HG03460 (cell line): ENCODE data around the gene CDX2.
"Not testable (repeated sequence)": the region's sequence is repeated elsewhere in the genome, so short reads cannot be mapped to it uniquely, and the experiment has no call there.

ENCODE experiments used
- ATAC-seq: cut with Tn5 transposase; IDR thresholded peaks from one replicate; pipeline ENCODE4 v1.9.1; 2021; ENCODE audit not compliant: unreplicated experiment

Gene CDX2

DNA sequence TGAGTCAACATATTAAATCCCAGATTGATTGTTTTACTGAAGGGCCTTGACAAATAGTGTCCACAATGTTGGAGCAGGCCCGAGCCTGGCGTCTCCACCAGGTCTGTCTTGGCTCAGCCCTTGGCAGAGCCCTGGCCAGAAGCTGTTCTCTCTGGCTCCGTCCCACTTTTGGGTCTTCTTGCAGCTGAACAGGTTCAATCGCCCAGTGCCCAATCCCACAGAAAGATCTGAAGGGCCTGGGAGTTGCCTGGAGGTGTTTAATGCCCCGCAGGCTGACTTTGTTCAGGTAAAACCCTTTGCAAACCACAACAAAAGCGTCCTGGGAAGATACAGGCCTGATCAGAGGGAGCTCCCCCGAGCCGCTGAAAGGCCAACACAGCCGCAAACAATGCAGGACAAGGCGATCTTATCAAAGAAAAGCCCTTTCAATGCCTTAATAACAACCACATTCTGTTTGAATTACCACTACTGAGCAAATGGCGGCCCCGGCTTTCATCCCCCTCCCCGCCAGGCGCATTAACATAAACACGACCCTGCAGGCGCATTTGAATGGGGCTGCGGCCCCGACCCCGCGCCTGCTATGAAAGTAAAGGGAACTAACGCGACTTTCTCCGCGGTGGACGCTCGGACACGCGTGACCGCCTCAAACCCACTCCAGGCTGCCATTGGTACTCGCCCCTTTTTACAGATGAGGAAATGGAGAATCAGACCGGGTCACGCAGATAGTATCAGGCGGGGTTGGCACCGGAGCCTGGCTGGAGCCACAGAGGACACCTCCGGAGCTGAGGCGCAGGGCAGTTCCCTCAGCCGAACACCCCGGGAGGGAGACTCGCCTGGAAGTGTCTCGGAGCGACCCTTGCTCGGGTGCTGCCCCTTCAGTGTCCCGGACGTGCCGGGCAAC is 3.1 kb downstream of the CDX2 start:
- no peak for ATAC-seq

DNA sequence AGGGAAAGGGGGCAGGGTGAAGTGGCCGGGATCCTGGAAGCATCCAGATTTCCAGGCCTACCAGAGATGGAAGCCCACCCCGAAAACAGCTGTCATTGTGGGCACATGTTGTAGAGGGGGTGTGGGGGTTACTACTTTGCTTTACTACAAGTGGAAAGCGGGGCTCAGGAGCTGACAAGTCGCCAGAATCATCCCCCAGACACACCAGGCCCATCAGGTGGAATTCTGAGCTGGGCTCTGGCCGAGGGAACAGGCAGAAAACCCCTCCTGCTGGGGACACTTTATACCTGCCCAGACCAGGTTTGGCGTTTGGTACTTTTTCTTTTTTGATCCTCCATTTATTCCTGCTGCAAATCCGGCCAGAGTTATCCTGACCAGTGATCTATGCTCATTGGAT is 3.8 kb downstream of the CDX2 start:
- ATAC-seq = no peak

DNA sequence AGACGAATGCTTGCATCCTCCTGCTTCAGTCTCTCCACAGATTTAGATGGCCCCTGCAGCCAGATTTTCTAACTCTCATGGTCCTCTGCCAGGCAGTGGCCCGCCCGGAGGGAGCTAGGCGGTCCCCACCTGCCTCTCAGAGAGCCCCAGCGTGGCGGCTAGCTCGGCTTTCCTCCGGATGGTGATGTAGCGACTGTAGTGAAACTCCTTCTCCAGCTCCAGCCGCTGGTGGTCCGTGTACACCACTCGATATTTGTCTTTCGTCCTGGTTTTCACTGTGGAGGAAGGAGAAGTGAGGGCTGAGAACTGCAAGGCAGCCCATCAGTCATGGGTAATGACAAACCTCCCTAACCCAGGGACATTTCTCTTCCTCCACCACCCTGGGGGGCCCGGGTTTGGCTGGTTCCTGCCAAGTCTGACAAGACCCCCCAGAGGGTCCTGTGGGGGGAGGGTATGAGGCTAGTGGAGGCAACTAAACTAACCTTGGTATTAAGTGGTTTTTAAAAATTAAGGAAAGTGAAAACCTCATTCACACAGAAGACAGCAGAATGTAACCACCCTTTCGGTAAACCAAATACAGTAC is 4.3 kb downstream of the CDX2 start:
- no peak for ATAC-seq

DNA sequence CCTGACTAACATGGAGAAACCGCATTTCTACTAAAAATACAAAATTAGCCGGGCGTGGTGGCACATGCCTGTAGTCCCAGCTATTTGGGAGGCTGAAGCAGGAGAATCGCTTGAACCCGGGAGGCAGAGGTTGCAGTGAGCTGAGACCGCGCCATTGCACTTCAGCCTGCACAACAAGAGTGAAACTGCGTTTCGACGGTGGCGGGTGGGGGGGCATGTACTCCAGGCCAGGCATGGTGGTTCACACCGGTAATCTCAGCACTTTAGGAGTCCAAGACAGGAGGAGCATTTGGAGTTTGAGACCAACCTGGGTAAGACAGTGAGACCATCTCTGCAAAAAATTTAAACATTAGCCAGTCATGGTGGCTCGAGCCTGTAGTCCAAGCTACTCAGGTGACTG is 4.9 kb downstream of the CDX2 start:
- ATAC-seq = not testable (repeated sequence)

DNA sequence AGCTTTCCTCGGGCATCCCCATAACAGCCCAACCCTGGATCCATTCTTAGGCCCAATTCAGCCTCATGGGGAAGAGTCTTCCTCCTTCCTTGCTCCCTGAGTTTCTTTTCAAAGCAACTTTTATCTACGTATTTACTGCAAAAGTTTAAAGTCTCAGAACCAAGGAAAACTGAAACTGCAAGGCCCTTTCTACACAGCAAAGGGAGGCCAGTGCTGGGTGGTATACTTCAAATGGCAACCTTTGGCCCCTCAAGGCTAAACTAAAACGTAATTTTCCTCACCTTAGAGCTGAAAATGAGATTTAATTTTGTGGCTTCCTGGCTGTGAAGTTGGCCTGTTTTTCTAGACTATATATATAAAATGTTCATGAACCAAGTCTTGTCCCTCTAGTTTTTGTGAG is 5.6 kb downstream of the CDX2 start:
- no peak for ATAC-seq

DNA sequence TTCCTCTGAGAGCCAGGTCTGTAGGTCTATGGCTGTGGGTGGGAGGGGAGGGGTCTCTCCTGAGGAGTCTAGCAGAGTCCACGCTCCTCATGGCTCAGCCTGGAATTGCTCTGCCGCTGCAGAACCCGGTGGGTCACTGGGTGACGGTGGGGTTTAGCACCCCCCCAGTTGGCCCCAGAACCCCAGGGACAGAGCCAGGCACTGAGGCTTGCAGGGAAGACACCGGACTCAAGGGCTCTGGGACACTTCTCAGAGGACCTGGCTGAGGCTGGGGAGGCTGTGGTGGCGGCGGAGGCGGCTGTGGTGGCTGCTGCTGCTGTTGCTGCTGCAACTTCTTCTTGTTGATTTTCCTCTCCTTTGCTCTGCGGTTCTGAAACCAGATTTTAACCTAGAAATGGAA is 6.1 kb downstream of the CDX2 start:
- no peak for ATAC-seq

DNA sequence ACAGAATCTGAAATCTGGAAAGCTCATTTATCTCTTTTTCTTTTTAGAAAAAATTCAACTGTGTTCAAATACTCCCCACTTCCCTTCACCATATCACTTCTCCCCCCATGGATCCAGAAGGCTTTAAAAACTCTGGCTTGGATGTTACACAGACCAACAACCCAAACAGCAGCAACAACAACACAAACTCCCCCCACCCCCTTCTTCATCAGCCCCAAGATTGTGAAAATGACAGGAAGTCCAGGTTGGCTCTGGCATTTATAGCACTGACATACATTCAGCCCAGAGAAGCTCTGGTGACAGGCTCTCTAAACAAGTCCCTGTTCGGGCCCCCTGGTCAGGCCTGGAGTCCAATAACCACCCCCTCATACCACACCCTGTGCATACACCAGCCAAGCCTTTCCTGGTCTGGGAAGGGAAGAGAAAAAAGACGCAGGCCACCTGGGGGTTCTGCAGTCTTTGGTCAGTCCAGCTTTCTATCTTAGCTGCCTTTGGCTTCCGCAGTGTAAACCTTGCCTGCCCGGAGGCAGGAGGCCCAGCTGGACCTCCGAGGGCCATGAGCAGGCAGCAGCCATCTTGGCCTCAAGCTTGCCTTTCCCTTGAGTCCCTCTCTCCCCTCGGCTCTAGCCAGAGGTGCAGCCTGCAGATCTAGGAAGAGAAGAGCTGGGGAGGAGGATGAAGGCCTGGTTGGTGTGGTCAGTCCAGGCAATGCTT is 6.8 kb downstream of the CDX2 start:
- no peak for ATAC-seq

DNA sequence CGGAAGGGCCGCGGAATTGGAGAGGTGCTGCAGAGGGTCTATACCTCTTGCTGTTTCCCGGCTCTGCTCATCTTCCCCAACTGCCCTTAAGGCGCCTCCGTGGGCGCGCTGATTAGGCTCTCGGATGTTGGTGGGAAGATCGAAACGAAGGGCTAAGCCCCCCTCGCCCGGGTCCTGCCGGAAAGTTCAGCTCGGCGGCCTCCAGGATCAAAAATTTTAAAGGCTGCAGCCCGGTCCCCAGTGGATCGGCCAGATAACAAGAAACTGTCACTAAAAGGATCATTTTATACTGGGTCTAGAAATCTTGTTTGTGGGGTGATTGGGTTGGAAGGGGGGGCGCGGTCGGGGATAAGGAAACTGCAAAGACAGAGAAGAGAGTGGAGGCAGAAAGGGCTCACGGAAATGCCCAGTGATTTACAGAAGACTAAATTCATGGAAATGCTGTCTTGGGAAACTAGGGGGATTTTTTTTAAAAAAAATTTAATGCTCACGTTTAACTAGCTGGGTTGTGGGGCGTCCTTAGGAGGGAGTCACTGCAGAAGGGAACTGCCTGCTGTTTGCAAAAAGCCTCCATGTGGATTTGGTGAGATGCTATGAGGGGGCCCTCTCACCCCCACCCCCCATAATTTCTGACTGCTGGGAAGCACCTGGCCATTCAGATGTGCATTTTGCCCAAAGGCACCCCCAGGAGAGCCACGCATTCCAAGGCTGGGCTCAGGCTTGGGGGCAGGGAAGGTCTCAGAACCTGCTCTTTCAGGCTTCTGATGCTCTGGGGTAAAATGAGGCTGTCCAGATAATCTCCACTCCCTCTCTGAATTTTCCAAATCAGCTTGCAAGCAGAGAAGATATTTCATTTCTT is 7.7 kb downstream of the CDX2 start:
- no peak for ATAC-seq

DNA sequence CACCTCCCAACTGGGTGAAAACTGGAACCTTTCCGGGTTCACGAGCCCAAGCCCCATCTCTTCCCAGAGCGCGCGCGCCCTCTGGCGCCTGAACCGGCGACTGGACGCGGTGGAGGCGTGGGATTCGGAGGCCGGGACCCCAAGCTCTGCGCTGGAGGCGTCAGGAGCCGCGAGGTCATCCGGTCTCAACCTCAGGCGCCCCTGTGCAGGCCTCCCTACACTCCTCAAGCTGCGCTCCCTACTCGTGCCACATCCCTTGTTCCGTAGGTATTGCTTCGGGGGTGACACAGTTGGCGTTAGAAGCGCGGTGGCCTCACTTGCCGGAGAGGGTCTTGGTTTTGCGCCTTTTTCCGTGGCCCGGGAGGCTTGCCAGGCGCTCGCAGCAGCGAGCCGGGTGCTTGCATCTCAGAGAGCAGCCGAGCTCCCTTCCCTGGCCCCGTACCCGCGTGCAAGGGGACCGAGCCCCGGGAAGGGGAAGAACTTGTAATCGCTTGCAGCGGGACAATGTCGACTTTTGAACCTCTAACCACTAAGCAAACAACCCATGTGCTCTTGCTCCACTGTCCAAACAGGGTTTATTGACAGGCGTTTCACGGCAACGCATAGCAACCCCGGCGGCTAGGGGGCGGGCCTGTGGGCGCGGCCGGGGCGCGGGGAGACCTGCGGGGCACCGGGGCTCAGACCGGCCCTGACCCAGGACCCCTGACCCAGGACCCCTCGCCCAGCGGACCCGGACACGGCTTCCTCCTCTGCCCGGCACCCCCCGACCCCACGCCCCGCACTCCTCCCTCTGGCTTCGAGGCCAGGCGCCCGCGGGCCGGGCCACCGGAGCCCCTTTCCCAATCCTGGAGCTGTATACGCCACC is 8.5 kb downstream of the CDX2 start:
- no peak for ATAC-seq

DNA sequence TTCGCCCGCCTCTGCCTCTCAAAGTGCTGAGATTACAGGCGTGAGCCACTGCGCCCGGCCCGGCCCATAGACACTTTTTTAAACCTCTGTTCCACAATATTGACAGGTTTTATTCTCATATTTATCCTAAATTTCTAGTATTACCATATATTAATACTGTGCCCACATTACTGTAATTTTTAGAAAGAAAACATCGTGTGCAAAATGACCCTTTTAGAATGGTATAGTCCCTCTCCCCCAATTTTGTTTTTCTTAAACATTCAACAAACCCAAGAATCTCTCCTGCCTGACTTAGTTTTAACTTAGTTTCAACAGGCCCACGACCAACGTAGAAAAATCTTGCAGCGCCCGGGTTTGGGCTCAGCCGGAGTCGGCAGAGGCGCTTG is 9.1 kb downstream of the CDX2 start:
- no peak for ATAC-seq

DNA sequence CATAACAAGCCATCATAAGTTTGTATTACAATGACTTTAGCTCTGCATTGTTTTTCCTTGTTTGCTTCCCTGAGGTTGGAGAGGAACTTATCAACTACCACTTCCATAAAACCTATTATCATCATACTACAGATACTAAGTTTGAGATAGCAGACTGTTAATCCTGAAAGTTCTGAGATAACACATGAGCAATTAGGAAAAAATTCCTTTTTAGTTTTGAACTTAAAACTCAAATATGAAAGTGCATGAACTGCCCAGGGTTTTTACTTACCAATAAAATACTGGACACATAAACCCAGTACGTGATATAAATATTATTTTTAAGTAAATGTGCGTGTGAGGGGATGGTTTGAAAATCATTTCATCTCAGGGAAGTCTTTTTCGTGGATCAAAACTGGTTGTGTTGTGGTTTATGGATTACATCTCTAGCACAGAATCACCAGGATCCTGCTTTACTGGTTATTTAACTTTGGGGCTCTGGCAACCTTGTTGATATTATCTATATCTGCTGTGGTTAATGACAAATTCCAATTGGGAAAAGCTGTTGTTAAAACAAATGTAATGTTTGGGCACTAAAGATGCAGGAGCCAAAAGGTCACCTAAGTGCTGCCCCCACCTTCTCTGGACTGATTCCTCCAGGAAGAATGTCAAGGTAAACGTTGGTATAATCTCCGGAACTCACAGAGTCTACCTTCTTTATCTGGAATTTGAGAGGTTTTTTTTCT is 12.4 kb downstream of the CDX2 start:
- no peak for ATAC-seq

DNA sequence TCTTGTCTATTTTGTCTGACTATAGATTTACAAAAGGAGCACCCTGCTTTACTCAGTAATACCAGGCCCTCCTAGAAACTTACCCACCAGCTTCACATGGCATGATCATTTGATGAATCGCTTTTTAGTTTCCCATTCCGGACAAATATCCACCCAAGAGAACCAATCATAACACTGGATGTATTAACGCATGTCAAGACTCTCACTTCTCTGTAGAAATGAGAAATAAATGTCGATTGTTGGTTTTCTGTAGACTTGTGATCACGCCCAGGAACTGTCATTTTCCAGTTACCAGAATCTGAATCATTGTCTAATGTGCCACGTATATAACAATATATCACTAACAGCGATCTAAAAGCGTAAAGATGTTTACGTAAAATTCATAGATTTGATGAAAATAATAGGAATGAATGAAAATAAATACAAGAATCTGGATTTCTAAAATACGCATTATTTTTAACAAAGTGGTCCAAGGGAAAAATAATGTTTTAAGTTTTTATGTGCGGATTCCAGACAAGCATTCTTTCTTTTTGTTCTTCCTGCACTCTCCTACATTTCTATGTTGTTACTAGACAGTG is 14.0 kb downstream of the CDX2 start:
- ATAC-seq = no peak

DNA sequence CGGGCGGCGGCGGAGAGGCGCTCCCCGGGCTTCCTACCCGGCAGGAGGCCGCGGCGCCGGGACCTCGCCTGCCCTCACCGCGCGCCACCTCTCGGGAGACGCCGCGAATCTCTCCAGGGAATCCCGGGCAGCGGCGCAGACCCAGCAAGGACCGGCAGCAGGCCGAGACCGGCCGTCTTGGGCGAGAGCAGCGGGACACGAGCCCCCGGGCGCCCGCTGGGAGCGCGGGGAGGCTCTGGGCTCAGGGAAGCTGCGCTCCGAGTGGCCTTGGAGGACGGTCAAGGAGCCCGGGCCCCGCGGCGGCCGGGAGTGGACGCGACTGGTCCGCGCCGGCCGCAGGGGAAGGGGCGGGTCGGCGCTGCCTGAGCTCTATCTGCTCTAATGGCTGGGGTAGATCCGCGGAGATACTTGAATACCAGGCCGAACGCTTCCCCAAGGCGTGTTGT is 14.7 kb downstream of the CDX2 start:
- ATAC-seq = peak; percentile 27

DNA sequence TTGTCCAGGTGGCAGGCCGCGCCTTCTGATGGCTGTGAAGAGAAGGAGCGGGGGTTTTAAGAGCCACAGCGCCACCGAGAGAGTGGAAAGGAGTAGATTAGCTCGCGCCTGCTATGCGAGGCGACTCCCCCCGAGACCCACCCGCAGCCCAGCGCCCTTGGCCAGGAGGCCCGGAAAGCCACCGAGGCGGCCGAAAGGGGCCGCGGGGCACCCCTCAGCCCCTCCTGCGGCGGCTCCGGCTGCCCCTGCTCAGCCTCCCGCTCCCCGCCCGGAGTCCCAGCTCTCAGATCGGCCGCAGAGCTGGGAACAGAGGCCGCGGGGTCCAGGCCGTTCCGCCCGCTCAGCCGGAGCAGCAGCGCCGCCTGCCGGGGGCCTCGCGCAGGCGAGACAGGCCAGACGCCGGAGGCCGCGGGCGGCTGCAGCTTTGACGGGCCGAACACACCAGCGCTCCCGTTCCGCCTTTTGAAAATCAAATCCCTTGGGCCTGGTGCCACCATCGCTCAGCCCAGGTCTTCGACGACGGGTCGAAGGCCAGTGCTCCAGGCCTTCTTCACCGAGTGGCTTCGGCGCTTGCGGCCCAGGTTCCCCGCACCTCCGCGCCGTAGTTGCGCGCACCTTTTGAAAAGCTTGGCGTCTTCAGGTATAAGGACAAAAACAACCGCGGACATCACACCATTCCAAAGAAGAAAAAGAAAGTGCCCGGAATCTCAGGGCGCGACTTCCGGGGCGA is 15.3 kb downstream of the CDX2 start:
- peak; percentile 82 for ATAC-seq

DNA sequence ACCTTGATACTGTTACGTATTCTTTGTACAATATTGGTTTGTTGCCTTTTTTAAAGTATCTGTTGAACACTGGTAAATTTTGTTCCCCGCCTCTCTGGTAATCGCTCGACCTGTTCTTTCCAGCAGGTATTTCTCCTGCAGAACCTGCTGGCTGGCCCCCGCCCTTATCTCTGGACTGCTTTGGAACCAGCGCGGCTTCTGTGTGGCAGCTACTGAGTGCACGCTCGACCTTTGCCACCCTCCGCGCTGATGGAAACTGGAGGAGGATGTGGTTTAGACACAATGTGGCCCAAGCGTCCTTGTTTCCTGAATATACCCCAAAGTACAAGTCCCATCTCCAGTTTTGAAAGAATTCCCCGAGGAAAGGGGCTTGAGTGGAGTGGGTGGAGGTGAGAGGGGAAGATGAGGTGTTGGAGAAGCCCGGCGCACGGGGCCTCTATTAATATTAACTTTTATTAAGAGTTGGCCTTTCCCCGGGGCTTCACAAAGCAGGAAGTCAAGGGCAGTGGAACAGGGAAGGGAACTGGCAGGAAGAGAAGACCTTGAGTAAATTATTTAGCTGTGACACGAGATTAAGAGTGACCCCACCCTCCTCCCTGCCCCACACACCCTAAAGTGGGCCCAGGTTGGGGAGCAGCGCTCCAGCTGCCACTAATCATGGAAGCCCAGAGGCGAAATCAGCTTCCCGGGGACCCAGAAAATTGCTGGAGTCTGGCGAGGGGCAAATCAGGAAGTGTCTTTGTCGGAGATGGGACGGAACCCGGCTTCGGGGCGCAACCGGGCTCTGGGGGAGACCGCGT is 16.0 kb downstream of the CDX2 start:
- peak; percentile 23 for ATAC-seq

DNA sequence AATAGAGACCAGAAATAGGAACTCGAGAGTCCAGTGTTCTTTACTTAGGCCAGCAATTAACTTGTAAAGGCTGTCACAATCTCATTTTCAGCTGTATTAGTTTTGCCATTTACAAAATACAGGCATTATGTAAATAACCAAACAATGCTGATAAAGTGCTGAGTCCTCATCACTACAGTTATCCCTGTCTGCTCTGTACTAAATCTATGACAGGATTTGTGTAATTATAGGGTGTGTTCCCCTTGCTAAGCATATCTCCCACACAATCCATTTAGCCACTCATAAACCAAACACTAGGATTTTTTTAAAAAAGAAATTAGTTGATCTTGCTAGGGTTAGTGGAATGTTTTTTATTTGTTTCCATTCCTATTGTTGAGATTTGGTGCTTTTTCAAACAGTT is 26.1 kb downstream of the CDX2 start:
- ATAC-seq = no peak

DNA sequence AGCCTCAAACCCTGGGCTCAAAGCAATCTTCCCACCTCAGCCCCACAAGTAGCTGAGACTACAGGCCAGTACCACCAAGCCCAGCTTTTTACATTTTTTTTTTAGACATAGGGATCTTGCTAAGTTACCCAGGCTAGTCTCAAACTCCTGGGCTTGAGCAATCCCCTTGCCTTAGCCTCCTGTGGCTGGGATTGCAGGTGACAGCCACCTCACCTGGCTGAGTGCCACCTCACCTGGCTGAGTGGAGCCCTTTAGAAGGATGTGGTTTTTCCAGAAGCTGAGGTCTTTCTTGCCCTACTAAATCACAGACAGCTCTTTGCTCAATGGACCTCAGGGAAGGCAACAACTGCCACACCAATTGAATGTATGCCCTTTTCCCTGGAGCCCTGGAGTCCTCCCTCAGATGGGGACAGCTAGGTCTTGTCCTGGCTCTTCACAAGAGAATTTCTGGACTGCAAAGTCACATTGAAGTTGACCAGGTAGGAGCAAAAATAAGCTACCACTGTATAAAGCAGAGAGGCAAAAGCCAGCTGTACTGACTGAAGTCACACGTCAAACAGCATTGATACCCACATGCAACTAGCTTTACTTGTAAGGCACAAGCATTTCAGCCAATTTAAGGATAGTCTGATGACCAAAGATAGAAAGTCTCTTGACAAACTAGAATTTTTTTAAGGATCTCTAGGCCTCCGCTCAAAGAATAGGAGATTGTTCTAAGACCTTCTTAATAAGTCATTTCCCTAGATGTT is 35.4 kb downstream of the CDX2 start:
- no peak for ATAC-seq
